GM10847 (cell line): ENCODE measurements around the gene ALG9.

Experiments
- POLR2A ChIP-seq: IDR thresholded peaks from 2 replicates; pipeline ENCODE4 v1.6.1; 2011; ENCODE audit not compliant: insufficient read length; ENCODE audit errors: extremely low read depth

Gene ALG9

GRCh38 chr11:111870886-111871692, at the start of gene ALG9:
Gene ALG9, minus strand, starts transcription at chr11:111871581. Its CDS starts 99 bp downstream, at chr11:111871482.
- TF ChIP-seq POLR2A, result peak; percentile 73

- TF ChIP-seq POLR2A, result no peak
Measured at GRCh38 chr11:111920908-111921307, 49.5 kb upstream of the ALG9 start.

- no peak for TF ChIP-seq POLR2A
Measured at GRCh38 chr11:111918390-111919256, 47.2 kb upstream of the ALG9 start, which contains the start of gene C11orf52. Gene C11orf52, plus strand, starts transcription at chr11:111918913. Its CDS starts 60 bp downstream, at chr11:111918973.

GRCh38 chr11:111917788-111918187, 46.4 kb upstream of the ALG9 start:
- TF ChIP-seq POLR2A, result no peak

- no peak for TF ChIP-seq POLR2A
Measured at GRCh38 chr11:111917312-111917711, 45.9 kb upstream of the ALG9 start.

- no peak for TF ChIP-seq POLR2A
Measured at GRCh38 chr11:111916768-111917167, 45.4 kb upstream of the ALG9 start.

- no peak for TF ChIP-seq POLR2A
Measured at GRCh38 chr11:111913997-111914396, 42.6 kb upstream of the ALG9 start.

- no peak for TF ChIP-seq POLR2A
Measured at GRCh38 chr11:111913031-111913861, 41.9 kb upstream of the ALG9 start.

- TF ChIP-seq POLR2A, result no peak
Measured at GRCh38 chr11:111912535-111912934, 41.2 kb upstream of the ALG9 start, which contains the start of gene HSPB2. Gene HSPB2, plus strand, starts transcription at chr11:111912734. Its CDS starts 96 bp downstream, at chr11:111912830.

- no peak for TF ChIP-seq POLR2A
Measured at GRCh38 chr11:111911563-111912401, 40.4 kb upstream of the ALG9 start, which contains the start of gene CRYAB. Gene CRYAB, minus strand, starts transcription at chr11:111911770. Its CDS starts 46 bp downstream, at chr11:111911724.

GRCh38 chr11:111910676-111911562, 39.5 kb upstream of the ALG9 start:
- TF ChIP-seq POLR2A, result no peak

- no peak for TF ChIP-seq POLR2A
Measured at GRCh38 chr11:111909378-111909777, 38.0 kb upstream of the ALG9 start.
